NCI-H1105 (cell line): ENCODE measurements around the gene RUNX3.

ENCODE experiments used
- DNase-seq: peaks from one replicate; lab custom pipeline; 2025; lab: John Stamatoyannopoulos, UW

The RUNX3 gene

DNA sequence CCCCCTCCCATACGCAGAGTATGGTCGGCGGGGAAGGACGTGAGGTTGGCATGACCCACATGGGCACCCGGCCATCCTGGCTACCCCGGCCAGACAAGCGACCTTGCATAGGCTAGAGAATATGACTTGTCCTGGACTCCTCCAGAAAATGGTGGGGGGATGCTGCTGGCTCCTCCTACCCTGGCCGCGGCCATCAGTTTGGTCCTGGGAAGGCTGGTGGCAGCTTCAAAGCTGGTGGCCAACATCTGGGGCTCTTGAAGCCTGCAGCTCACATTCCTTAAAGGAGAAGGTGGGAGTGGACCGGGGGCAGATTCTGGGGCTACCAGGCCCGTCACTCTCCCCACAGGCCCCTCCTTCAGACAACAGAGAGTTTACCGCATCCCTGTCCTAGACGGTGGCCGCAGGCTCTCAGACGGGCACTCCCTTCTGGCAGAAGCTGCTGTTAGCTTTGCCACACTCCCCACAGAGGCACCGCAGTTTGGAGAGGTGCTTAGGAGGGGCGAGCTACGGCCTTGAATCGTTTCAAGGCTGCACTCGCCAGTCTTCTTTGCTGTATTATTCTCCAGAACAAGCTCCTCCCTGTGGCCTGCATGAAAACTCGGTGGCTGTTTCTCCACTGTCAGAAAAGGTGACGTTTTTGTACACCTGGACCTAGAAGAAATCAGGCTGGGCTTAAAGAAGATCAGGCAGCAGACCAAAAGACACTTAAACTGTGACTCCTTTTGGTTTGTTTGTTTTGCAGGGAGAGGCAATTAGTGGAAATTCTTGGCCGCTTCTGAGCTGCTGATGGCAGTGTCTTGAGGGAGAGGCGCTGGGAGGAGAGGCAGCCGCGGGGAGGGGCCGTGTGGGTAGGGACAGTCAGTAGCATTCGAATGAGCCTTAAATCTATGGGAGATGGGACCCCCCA is 68.0 kb downstream of the RUNX3 start:
- DNase-seq = no peak

DNA sequence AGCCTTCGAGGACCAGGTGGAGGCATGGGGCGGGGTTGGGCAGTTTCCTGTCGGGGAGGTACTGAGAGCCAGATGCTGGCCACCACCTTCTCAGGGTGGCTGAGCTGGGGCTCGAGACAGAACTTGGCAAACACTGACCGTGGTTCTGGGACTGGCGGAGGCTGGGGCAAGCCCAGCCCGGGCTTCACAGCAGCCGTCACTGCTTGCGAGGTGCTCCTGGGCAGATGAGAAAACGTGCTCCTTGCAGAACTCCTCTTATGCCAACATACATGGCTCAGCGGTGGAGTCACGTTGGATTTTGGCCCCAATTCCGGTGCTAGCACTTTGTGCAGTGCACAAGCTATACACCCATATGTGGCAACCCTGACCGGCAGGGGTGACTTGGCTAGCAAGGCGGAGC is 69.2 kb downstream of the RUNX3 start:
- DNase-seq = no peak

DNA sequence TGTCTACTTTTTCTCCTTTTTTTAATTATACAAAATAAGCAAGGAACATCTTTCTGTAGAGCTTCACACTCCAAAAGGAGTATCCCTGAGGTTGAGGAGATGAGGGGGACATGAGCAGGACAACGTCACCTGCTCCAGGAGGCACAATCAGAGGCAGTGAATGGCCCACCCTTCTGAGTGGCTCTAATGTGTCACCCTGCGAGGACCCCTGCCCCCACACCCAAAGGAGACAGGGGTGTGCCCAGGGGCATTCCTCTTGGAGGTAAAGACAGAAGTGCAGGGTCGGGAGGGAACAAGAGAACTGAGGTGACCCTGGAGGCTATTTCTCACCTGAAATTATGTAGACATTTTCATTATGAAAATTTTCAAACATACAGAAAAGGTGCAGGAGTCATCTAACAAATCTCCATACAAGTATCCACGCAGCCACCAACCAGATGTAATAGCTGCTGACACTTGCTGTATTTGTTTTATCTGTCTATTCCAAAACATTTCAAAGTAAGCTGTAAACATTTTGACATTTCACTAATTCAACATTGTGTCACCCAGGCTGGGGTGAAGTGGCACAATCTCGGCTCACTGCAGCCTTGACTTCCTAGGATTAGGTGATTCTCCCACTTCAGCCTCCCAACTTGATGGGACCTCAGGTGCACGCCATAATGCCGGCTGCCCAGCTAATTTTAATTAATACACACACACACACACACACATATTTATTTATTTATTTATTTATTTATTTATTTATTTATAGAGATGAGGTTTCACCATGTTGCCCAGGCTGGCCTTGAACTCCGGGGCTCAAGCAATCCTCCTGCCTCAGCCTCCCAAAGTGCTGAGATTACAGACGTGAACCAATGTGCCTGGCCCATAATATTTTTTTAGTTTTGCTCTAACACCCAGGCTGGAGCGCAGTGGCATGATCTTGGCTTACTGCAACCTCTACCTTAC is 70.7 kb downstream of the RUNX3 start:
- no peak for DNase-seq

DNA sequence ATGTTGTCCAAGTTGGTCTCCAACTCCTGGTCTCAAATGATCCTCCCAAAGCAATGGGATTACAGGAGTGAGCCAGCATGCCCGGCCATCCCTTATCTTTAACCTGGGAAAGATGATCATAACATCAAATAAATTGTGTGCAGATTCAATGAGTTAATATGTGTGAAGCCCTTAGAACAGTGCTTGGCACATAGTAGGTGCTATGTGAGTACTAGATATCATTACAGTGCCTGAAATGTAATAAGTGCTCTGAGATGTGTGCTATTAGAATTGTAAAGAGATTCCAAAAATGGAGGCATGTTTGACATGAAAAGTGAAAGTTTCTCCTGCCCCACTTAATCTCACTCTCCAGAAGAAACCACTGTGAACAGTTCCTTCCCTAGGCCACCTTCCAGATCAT is 71.8 kb downstream of the RUNX3 start:
- DNase-seq = no peak

DNA sequence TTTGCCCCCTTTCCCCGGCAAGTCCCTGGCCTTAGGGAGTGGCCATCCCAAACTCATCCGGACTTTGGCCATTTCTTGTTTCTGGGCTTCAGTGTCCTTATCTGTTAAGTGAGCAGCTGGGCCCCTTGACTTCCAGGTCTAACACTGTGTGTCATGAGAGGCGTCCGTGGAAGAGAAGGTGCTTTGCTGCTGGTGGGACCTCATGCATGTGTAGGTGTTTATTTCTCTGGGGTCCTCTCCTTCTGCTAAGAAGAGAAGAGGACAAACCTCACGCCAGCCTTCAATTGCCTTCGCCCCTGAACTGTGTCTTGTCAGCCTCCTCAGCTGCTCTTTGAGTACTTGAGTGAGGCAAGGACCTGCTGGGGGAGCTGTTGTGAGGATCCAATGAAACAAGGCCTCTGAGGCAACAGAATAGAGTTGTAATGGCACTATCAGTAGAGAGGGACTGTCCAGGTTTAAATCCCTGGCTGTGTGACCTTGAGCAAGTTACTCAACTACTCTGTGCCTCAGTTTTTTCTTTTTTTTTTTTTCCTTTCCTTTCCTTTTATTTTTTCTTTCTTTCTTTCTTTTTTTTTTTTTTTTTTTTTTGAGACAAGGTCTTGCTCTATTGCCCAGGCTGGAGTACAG is 72.5 kb downstream of the RUNX3 start:
- DNase-seq = no peak

DNA sequence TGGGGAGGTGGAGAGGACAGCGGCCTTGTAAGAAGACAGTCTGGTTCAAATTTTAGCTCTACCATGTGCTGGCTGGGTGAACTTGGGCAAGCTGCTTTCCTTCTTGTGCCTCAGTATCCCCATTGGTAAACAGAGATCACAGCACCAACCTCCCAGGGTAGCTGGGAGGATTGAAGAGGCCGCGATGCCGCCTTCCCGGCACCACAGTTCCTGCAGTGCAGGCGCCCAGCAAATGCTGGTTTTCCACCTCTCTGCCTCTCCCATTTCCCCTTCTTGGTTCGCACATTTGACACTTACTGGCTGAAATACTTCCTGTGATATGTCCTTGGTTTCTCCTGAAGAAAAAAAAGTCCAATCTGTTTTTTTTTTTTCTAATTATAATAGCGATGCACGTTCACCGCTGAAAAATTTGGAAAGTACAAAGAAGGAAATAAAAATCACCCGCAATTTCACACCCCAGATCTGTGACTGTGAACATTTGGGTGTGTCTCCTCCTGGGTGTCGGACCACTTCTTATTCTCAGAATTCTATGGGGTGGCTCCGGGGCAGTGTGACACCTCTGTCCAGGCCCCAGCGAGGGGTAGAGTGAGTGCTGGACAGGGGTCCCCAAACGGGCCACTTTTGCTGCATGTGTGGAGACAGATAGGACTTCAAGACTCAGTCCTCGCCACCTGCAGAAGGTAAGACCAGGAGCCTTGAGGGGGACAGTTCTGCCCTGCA is 73.1 kb downstream of the RUNX3 start:
- no peak for DNase-seq

DNA sequence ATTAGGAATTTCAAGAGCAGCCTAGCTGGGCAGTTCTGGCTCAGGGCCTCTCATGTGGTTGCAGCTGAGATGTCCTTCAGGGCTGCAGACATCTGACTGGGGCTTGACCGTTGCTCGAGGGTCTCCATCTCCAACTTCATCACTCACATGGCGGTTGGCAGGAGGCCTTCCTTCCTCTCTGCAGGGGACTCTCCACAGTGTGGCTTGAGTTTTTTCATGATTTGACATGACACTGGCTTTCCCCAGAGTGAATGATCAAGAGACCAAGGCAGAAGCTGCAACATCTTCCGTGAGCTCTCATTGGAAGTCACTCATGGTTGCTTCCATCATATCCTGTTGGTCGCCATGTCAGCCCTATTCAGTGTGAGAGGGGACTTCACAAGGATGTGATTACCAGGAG is 74.6 kb downstream of the RUNX3 start:
- no peak for DNase-seq

DNA sequence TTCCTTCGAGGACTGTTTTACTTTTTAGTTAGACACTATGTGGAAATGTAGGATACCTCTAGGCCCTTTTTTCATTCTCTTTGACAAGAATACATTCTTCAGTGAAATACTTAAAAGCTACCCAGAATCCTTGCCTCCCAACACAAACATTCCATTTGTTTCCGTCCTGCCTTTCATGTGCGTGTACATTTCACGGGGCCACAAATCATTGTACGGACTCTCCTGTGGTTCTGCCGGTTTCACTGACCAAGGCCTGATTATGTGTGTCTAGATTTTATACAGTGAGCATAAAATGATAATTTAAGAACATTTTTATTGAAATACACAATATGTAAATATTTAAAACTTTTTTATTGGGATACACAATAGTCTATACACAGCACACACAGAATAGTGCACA is 76.4 kb downstream of the RUNX3 start:
- no peak for DNase-seq

DNA sequence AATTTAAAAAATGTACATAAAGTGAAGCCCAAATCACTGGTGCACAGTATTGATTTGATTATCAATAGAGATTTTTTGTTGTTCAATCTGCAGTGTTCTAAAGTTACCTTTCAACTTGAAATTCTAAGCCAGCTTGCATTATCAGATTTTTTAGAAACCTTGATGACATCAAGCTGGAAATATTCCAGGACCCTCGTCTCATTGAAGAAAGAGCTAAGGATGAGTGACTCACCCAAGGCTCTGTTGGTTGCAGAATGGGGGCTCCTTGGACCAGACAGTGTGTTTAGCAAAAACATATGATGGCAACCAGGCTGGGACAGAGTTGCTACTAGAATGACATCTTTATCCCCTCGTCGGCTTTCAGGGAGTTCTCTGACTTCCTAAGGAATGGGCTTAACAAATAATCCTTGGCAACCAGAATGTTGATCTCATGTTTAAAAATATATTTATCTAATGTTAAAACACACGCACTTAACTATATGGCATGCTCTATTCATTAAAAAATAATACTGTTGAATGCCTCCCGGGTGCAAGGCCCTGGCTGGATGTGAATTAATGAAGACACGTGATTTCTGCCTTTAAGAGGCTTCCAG is 79.7 kb downstream of the RUNX3 start:
- no peak for DNase-seq

DNA sequence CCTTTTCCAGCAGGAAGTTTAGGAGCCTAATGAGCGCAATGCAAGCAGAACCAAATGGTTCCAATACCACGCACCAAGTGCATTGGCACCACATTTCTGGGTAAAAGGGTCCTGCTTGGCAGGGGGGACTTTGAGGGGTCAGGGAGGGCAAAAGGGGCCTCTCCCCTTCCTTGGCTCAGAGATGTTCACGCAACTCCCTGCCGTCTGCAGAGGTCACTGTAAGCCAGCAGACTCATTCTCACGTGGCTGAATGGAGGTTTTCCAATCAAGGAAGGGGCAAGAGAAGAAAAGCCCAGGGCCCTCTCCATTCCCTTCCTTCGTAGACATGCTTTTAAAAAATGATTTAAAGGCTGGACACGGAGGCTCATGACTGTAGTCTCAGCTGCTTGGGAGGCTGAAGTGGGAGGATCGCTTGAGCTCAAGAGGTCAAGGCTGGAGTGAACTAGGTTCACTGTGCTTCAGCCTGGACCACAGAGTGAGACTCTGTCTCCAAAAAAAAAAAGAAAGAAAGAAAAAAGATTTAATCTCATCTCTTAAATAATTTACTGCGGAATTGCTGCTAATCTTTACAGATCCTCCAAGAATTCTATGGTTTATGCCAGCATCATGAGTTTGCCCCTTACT is 80.3 kb downstream of the RUNX3 start:
- no peak for DNase-seq
